ENCODE measurements around the gene KRTAP4-5. TPM values are rescaled to one million over a fixed set of nuclear protein-coding genes. Genes with fewer than 3 reads are reported as not detected.
A peak's percentile ranks its signal among the peaks of the same experiment; 100 is the strongest.
"Not testable (repeated sequence)": the region's sequence is repeated elsewhere in the genome, so short reads cannot be mapped to it uniquely, and the experiment has no call there.

The KRTAP4-5 gene
- total RNA-seq, 2 donors from 2014 or later = not detected

GRCh38 chr17:41163828-41164227, 14.2 kb upstream of the KRTAP4-5 start:
- Mint-ChIP-seq H3K9me3 (no peaks in the 10 kb centered on the region), H3K27ac (no peak overlapping the region), H3K36me3 (ENCODE audit: low read depth) (no peaks in the 10 kb centered on the region), H3K27me3 (peaks cover 3% of the 10 kb centered on the region), H3K4me1 (no peaks in the 10 kb centered on the region), H3K4me3 (no peak overlapping the region)
- ATAC-seq (replicated peaks) = no peak

GRCh38 chr17:41160648-41161047, 11.0 kb upstream of the KRTAP4-5 start, which contains the start of gene KRTAP4-4:
Gene KRTAP4-4 (minus strand): TSS chr17:41160748. CDS start chr17:41160691, 57 bp downstream.
- no peaks in the 10 kb centered on the region for H3K9me3 Mint-ChIP-seq
- H3K4me3 Mint-ChIP-seq = no peak within 1 kb of the TSS
- no peak within 1 kb of the TSS for H3K27ac Mint-ChIP-seq
- H3K27me3 Mint-ChIP-seq = peaks cover 8% of the 10 kb centered on the region
- ATAC-seq (replicated peaks) = no peak
- no peaks in the 10 kb centered on the region for H3K4me1 Mint-ChIP-seq
- H3K36me3 Mint-ChIP-seq (ENCODE audit: low read depth) = no peaks in the 10 kb centered on the region

- not testable (repeated sequence) for H3K27me3 Mint-ChIP-seq; H3K4me3 Mint-ChIP-seq; H3K36me3 Mint-ChIP-seq (ENCODE audit: low read depth); H3K4me1 Mint-ChIP-seq; H3K9me3 Mint-ChIP-seq; ATAC-seq (replicated peaks); H3K27ac Mint-ChIP-seq
Measured at GRCh38 chr17:41160190-41160589, 10.6 kb upstream of the KRTAP4-5 start.

- H3K27ac Mint-ChIP-seq = no peak overlapping the region
- ATAC-seq (replicated peaks) = no peak
- peaks cover 6% of the 10 kb centered on the region for H3K27me3 Mint-ChIP-seq
- H3K36me3 Mint-ChIP-seq (ENCODE audit: low read depth) = no peaks in the 10 kb centered on the region
- no peak overlapping the region for H3K4me3 Mint-ChIP-seq
- no peaks in the 10 kb centered on the region for H3K4me1 Mint-ChIP-seq
- H3K9me3 Mint-ChIP-seq = no peaks in the 10 kb centered on the region
Measured at GRCh38 chr17:41153856-41154255, 4.2 kb upstream of the KRTAP4-5 start.

GRCh38 chr17:41151525-41151924, 1.9 kb upstream of the KRTAP4-5 start:
- H3K4me3 Mint-ChIP-seq = no peak overlapping the region
- no peaks in the 10 kb centered on the region for H3K4me1 Mint-ChIP-seq
- no peaks in the 10 kb centered on the region for H3K27me3 Mint-ChIP-seq
- no peaks in the 10 kb centered on the region for H3K36me3 Mint-ChIP-seq (ENCODE audit: low read depth)
- H3K27ac Mint-ChIP-seq = no peak overlapping the region
- no peaks in the 10 kb centered on the region for H3K9me3 Mint-ChIP-seq
- ATAC-seq (replicated peaks) = no peak

GRCh38 chr17:41150026-41150425, 401 bp upstream of the KRTAP4-5 start:
- no peak for ATAC-seq (replicated peaks)
- H3K27ac Mint-ChIP-seq = no peak overlapping the region
- no peaks in the 10 kb centered on the region for H3K27me3 Mint-ChIP-seq
- H3K4me1 Mint-ChIP-seq = no peaks in the 10 kb centered on the region
- no peak overlapping the region for H3K4me3 Mint-ChIP-seq
- no peaks in the 10 kb centered on the region for H3K9me3 Mint-ChIP-seq
- H3K36me3 Mint-ChIP-seq (ENCODE audit: low read depth) = no peaks in the 10 kb centered on the region

- H3K4me1 Mint-ChIP-seq; ATAC-seq (replicated peaks); H3K36me3 Mint-ChIP-seq (ENCODE audit: low read depth): not testable (repeated sequence)
Measured at GRCh38 chr17:41148971-41149651, 514 bp downstream of the KRTAP4-5 start.

GRCh38 chr17:41147531-41148204, 2.0 kb downstream of the KRTAP4-5 start:
- no peaks in the 10 kb centered on the region for H3K4me1 Mint-ChIP-seq
- no peaks in the 10 kb centered on the region for H3K27me3 Mint-ChIP-seq
- peaks cover 10% of the 10 kb centered on the region for H3K9me3 Mint-ChIP-seq
- ATAC-seq (replicated peaks) = no peak
- H3K4me3 Mint-ChIP-seq = no peak overlapping the region
- no peak overlapping the region for H3K27ac Mint-ChIP-seq
- H3K36me3 Mint-ChIP-seq (ENCODE audit: low read depth) = no peaks in the 10 kb centered on the region

More at GRCh38 chr17:41148971-41149651, 514 bp downstream of the KRTAP4-5 start:
- not testable (repeated sequence) for H3K4me3 Mint-ChIP-seq, H3K27me3 Mint-ChIP-seq, H3K27ac Mint-ChIP-seq, H3K9me3 Mint-ChIP-seq

GRCh38 chr17:41145261-41145660, 4.4 kb downstream of the KRTAP4-5 start:
- Mint-ChIP-seq H3K9me3 (peaks cover 18% of the 10 kb centered on the region), H3K27me3 (no peaks in the 10 kb centered on the region), H3K27ac (no peak overlapping the region), H3K4me3 (no peak overlapping the region), H3K4me1 (no peaks in the 10 kb centered on the region), H3K36me3 (ENCODE audit: low read depth) (no peaks in the 10 kb centered on the region)
- no peak for ATAC-seq (replicated peaks)

- H3K9me3 Mint-ChIP-seq = peaks cover 18% of the 10 kb centered on the region
- no peak overlapping the region for H3K27ac Mint-ChIP-seq
- no peaks in the 10 kb centered on the region for H3K4me1 Mint-ChIP-seq
- no peaks in the 10 kb centered on the region for H3K27me3 Mint-ChIP-seq
- no peak for ATAC-seq (replicated peaks)
- no peak overlapping the region for H3K4me3 Mint-ChIP-seq
- no peaks in the 10 kb centered on the region for H3K36me3 Mint-ChIP-seq (ENCODE audit: low read depth)
Measured at GRCh38 chr17:41144846-41145245, 4.8 kb downstream of the KRTAP4-5 start.

- Mint-ChIP-seq H3K36me3 (ENCODE audit: low read depth) (no peaks in the 10 kb centered on the region), H3K27me3 (no peaks in the 10 kb centered on the region), H3K4me1 (no peaks in the 10 kb centered on the region), H3K9me3 (peaks cover 23% of the 10 kb centered on the region), H3K27ac (no peak overlapping the region), H3K4me3 (no peak overlapping the region)
- ATAC-seq (replicated peaks) = no peak
Measured at GRCh38 chr17:41141361-41141760, 8.3 kb downstream of the KRTAP4-5 start.

GRCh38 chr17:41140360-41141131, 9.1 kb downstream of the KRTAP4-5 start, which contains the start of gene KRTAP4-6:
Gene KRTAP4-6 (minus strand): TSS chr17:41140544. CDS start chr17:41140487, 57 bp downstream.
- Mint-ChIP-seq H3K36me3 (ENCODE audit: low read depth) (no peaks in the 10 kb centered on the region), H3K4me1 (no peaks in the 10 kb centered on the region), H3K27me3 (no peaks in the 10 kb centered on the region), H3K4me3 (no peak within 1 kb of the TSS), H3K9me3 (peaks cover 23% of the 10 kb centered on the region), H3K27ac (no peak within 1 kb of the TSS)
- peak; percentile 19 for ATAC-seq (replicated peaks)

GRCh38 chr17:41139865-41140264, 9.8 kb downstream of the KRTAP4-5 start:
- not testable (repeated sequence) for ATAC-seq (replicated peaks); H3K36me3 Mint-ChIP-seq (ENCODE audit: low read depth); H3K4me1 Mint-ChIP-seq; H3K27me3 Mint-ChIP-seq; H3K27ac Mint-ChIP-seq; H3K4me3 Mint-ChIP-seq
- peaks cover 23% of the 10 kb centered on the region for H3K9me3 Mint-ChIP-seq

- Mint-ChIP-seq H3K36me3 (ENCODE audit: low read depth) (no peaks in the 10 kb centered on the region), H3K9me3 (no peaks in the 10 kb centered on the region), H3K4me1 (peaks cover 5% of the 10 kb centered on the region), H3K27me3 (no peaks in the 10 kb centered on the region), H3K4me3 (no peak overlapping the region), H3K27ac (peak overlapping the region; percentile 60)
- ATAC-seq (replicated peaks) = no peak
Measured at GRCh38 chr17:41133880-41134735, 15.5 kb downstream of the KRTAP4-5 start.

Measured in activated T-helper 17 cell treated with anti-CD3 and anti-CD28 coated beads, Interleukin-2, amount 50 U/mL, for 72 hours (primary cell).